DMS 273 (cell line): ENCODE data around the gene COQ8B.

Experiments
- DNase-seq: peaks from one replicate; lab custom pipeline; 2025; ENCODE audit not compliant: unreplicated experiment; lab: John Stamatoyannopoulos, UW

Gene COQ8B

DNA sequence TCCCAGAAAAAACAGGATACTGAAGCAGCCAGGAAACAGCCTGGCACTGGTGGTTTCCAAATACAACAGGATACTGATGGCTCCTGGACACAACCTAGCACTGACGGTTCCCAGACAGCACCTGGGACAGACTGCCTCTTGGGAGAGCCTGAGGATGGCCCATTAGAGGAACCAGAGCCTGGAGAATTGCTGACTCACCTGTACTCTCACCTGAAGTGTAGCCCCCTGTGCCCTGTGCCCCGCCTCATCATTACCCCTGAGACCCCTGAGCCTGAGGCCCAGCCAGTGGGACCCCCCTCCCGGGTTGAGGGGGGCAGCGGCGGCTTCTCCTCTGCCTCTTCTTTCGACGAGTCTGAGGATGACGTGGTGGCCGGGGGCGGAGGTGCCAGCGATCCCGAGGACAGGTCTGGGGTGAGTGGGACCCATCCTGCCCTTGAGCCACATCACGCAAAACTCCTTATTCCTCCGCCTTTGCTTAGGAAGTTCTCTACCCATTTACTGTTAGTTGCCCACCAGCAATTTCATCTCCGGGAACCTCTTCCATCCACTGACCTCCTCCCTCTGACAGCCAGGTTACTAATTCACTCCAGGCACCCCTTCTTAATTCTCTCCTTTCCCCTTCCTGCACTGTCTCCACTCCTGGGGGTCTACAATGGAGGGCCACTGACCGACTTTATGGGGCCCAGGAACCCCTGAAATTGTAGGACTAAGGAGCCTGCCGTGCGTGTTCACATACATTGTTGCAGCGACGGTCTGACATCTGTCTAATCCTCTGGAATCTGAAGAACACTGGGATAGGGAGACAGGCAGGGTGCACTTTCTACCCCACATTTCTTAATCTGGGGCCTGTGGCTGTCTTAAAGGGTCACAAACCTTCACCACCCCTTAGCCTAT is 1.4 kb upstream of the COQ8B start:
- DNase-seq = peak; percentile 48

DNA sequence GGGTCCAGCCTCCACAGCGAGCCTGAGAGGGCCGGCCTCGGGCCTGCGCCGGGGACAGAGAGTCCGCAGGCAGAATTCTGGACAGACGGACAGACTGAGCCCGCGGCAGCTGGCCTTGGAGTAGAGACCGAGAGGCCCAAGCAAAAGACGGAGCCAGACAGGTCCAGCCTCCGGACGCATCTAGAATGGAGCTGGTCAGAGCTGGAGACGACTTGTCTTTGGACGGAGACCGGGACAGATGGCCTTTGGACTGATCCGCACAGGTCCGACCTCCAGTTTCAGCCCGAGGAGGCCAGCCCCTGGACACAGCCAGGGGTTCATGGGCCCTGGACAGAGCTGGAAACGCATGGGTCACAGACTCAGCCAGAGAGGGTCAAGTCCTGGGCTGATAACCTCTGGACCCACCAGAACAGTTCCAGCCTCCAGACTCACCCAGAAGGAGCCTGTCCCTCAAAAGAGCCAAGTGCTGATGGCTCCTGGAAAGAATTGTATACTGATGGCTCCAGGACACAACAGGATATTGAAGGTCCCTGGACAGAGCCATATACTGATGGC is 716 bp upstream of the COQ8B start:
- no peak for DNase-seq

DNA sequence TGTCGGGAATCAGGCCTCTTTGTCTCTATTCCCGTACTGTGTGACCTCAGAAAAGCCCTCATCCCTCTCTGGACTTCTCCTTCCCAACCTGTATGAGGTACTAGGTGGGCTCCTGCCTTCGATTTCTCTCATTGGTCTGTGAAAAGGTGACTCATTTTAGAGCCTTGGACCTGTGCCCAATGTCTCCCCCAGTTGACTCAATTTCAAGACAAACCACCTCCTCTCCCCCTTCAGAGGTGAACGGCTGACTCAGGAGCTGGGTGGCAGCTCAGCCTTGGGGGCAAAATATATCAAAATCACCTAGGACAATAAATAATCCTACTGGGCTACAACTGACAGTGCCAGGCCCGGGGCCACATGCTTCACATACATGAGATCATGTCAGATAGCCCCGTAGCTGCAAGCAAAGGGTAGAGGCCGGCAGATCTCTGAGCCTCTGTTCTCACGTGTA is 630 bp downstream of the COQ8B start:
- DNase-seq = no peak

DNA sequence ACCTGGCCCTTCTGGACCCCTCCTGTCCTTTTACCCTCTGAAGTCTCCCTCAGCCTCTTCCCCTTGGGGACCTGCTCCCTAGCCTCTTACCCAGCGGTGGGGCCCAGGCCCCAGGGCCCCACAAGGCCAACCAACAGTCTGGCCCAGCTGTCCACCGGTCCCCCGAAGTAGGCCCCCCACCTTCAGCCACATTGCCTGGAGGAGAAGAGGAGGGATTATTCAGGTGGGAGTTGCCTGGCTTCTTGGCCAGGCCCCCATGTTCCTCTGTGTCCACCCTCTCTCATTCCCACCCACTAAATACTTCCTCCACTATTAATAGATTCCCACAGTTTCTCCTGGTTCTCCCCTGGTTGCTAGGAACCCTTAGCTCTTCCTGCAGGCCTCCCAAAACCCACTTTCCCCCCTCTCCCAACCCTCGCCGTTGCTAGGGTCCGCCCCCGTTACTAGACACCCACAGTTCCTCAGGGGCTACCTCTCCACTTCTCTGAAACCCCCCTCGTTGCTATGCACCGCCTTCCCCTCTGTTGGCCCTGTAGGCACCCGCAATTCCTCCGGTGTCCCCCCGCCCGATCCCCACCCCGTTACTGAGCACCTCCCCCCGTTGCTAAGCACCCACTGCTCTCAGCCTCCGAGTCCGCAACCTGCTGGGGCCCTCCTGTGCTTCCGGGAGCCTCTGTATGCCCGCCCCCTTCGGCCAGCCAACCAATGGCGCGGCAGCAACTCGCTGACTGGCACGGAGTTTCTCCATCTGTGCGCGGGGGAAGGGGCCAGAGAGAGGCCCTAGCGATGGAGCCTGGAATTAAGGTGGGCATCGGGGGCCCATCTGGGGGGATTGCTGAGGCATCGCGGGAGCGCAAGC is 2.0 kb downstream of the COQ8B start:
- DNase-seq = peak; percentile 97

DNA sequence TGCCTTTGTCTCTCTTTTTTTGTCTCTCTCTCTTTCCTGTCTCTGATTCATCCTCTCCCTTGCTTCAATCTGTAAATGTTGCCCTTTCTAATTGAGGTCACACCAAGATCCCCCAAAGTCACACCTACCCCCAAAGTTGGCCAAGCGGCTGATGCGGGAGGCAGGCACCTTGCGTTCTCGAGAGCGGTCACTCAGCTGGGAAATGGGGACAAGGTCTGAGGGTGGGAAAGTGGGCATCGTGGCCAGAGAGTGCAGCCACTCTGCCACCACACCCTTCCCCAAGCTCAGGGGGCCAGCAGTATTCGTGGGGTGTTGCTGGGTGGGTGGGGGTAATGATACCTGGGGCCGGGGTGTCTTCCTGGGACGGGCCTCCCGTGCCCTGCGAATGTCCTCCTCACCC is 2.7 kb downstream of the COQ8B start:
- no peak for DNase-seq

DNA sequence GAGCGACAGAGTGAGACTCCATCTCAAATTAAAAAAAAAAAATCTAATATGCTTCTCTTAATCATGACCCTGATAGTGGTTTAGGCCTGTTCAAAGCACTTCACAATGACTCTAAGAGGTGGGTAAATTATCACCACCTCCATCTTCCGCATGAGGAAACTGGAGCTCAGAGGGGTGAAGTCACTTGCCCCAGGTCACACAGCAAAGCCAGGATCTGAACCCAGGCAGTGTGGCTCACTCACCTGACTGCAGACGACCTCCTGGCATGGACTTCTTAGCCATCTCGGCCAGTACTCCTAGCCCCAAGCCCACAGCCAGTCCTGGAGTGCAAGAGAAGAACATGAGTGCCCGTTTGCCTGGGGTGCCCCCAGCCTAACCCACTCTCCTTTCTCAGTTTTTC is 6.9 kb downstream of the COQ8B start:
- no peak for DNase-seq

DNA sequence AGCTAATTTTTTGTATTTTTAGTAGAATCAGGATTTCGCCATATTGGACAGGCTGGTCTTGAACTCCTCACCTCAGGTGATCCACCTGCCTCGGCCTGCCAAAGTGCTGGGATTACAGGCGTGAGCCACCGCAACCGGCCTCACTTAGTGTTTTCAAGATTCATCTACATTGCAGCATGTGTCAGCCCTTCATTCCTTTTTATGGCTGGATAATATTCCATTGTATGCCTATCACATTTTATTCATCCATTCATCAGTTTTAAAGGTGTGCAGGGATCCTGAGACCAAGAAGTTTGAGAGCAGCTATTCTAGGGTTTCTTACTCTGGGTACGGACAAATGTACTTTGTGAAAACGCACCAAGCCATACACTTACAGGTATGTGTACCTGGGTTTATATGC is 9.1 kb downstream of the COQ8B start:
- DNase-seq = no peak

DNA sequence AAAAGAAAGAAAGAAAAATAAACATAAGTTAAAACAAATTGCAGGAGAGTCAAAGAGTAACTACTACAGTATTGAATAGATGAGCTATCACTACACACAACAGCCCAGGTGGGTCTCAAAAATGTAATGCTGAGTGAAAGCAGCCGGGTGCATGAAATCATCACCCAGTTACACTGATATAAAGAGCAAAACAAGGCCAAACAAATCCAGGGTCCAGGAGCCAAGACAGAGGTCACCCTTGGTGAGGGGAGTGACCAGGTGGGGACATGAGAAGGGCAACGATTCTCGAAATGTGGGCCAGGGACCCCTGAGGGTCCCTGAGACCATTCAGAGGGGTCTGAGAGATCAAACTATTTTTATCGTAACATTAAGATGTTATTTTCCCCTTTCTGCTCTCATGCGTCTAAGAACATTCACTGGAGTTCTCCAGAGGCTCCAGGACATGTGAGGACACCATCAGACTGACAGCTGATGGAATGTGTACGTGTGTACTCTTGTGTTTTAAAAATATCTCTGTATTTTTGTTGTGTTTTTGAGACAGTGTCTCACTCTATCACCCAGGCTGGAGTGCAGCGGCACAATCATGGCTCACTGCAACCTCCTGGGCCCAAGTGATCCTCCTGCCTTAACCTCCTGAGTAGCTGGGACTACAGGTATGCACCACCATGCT is 10.6 kb downstream of the COQ8B start:
- no peak for DNase-seq

DNA sequence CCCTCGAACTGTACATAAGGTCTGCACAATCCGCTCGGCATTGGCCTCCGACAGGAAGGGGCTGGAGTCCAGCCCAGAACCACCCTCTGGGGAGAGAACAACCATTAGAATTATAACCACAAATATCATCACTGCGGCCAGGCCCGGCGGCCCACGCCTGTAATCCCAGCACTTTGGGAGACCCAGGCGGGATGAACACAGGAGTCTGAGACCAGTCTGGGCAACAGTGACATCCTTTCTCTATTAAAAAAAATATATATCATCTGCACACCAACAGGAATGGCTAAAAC is 11.4 kb downstream of the COQ8B start:
- no peak for DNase-seq

DNA sequence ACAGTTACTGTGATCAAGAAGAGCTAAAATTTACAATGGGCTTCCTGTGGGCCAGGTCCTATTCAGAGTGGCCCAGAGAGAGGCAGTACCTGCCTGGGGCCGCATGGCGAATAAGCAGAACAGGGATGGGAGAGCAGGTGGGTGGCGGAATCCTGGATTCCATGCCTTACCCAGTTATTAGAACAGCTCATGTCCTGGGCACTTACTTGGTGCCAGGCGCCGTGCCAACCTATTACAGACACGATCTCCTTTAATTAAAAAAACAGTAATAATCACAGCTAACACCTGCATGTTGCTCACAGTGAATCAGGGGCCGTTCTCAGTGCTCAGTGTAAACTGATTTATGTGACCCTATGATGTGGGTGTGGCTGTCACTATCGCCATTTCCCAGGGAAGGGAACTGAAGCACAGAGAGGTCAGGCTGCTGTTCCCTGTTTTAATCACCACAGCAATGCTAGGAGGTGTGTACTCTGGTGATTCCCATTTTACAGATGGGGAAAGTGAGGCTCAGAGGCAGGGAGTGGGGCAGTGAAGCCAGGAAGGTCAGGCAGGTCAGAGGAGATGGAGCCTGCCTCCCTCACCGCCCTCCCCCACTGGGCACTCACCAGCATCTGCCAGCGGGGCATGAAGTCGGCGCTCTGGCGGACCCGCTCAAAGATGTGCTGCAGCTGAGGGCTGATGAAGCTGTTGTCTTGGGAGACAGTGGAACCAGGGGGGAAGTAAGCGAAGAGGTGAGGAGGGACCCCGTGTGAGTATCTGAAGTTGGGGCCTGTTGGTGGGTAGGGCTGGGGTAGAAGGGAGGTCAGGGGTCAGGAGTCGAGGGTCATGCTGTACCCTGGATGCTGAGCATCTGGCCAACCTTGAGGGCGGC is 12.0 kb downstream of the COQ8B start:
- DNase-seq = no peak

DNA sequence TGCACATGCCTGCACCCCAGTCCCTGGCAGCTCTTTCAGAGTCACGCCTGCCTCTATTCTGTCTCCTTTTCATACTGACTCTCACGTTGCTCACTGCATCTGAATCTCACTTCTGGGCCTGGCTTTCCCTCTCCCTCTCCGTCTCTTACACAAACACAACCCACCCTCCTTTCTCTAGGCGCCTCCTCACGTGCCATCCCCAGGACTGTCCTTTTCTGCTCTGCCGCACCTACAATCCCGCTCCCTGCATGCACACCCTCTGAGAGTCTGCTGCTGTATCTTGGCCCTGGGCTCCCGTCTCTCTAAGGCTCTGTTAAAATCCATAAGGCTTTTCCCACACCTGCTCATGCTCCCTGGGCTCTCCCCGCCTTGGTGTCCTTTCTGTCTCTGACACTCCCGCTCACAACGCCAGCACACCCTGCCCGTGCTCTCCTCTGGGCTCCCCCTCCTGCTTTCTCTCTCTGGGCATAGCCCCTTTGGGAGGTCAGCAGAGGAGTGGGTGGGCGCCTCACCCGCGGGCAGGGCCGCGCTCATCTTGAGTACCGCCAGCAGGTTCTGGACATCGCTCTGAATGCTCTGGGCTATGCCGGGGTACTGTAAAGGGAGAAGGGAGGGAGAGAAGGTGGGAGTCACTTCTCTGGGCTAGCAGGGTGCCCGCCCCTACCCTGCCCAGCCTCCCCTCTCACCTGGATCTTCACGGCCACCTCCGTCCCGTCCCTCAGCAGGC is 13.5 kb downstream of the COQ8B start:
- no peak for DNase-seq

DNA sequence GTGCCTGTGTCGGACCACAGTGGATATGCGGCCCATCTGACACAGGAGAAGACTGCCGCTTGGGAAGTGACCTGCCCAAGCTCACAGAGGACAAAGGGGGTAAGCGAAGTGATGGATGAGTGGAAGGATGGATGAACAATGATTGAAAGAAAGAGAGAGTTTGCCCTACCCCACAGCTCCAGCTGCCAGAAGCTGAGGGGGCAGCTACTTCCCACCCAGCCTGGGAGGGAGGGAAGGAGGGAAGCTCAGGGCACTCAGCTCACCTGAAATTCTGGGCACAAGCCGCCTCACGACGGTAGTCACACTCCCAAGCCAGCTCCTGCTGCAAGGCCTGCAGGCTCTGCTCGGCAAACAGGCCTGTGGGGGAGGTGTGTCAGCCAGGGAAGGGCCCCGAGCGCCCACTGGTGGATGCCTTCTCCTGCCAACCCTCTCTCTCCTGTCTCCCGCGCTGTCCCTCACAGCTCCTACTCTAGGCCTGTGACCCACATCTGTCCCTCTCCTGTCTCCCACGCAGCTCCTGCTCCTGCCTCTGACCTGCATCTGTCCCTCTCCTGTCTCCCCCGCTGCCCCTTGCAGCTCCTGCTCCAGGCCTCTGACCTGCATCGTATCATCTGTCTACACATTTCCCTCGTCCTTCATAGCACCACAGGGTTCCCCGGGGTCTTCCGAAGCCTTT is 14.2 kb downstream of the COQ8B start:
- DNase-seq = peak; percentile 77

DNA sequence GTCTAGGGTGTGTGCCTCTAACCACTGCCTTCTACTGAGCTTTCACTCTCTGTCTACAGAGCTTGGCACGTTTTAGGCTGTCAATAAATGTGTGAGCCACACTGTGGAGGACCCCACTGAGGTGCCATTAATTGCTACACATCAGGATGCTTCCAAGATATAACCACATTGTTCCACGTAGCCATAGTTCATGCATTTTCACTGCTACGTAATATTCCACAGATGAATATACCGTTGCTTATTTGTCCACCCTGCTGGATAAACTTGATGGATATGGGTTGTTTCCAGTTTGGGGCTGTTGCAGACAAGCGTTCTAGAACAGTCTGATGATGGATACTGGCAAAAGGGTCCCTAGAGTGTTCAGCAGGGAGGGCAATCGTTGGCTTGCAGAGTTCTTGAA is 14.9 kb downstream of the COQ8B start:
- no peak for DNase-seq

DNA sequence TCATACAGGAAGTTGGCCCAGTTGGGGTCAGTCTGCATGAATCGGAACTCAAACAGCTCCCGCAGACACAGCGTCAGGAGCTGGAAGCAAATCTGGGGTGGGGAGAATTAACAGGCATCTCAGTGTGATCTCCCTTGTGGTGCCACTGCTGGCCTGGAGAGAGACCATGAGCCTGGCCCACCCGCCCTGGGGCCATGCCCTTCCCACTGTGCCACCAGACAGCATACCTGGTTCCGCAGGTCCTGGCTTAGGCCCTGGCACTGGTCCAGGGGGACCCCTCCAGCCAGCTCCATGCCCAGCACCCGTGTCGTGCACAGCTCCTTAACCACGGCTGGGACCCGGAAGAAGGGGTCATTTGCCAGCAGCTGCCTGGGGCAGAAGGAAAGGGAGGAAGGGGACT is 16.6 kb downstream of the COQ8B start:
- DNase-seq = no peak

DNA sequence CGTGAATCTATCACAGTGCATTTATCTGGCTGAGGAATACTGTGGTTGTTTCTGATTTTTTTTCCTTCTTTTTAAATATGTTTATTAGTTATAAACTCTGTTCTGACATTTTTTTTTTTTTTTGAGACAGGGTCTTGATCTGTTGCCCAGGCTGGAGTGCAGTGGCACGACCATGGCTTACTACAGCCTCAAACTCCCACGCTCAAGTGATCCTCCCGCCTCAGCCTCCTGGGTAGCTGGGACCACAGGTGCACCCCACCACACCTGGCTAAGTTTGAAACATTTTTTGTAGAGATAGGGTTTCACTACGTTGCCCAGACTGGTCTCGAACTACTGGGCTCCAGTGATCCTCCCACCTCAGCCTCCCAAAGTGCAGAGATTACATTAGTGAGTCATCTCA is 19.7 kb downstream of the COQ8B start:
- DNase-seq = no peak

DNA sequence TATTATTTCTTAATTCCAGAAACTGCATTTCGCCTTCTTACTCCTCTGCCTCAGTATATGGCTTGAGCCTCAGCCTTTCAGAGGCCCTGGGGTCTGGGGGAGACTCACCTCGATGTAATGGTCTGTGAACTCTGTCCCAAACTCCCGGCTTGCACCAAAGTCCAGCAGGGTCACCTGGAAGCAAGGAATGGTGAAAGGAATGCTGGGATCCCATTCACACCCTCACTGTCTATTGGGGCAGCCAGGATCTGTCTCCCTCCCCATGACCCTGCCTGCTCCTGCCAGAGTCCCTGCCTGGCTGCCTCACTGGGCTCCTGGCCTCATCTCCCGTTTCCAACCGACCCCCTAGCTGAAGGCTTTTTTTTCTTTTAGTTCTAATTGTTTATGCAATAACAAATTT is 20.8 kb downstream of the COQ8B start:
- no peak for DNase-seq

DNA sequence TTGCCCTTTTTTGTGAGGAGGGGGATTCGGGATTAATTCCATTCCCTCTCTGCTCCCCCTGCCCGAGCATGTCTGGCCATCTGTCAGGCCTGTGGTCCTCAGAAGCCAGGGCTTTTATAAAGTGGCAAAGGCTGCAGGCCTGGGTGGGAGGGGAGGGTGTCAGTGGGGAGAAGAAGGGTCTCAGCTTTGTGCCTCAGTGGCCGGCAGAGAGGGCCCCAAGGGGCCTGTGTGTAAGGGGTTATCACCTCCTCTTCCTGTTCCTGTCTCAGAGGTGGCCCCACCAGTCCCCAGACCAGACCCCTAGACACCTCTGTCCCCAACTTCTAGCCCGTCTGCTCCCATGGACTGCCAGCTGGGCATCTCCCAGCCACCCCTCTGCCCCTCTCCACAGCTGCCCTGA is 22.8 kb downstream of the COQ8B start:
- peak; percentile 45 for DNase-seq

DNA sequence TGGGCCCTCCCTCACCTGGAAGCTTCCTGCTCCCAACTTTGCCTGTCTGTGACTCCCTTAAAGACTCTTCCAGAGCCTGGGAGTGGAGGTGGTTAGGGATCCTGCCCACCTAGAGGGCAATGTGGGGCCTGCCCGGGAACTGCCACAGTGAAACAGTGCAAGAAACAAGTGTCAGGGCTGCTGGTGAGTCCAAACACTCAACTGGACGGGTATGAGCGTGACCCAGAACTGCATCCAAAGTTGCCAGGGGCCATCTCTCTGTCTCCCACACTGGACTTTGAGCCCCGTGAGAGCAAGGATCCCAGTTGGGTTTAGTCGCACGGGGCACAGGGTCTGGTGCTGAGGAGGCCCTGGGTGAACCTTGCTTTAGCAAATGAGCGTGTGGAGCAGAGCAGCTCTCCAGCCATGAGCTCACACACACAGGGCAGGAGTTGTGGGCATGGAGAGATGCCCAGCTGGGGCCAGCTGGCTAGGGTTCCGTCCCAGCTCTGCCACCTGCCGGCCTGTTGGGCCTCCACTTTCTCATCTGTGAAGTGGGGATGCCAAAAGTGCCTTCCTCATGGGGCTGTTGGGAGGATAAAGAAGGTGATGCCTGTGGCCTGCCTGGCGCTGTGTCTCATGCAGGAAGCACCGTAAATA is 23.4 kb downstream of the COQ8B start:
- peak; percentile 61 for DNase-seq

DNA sequence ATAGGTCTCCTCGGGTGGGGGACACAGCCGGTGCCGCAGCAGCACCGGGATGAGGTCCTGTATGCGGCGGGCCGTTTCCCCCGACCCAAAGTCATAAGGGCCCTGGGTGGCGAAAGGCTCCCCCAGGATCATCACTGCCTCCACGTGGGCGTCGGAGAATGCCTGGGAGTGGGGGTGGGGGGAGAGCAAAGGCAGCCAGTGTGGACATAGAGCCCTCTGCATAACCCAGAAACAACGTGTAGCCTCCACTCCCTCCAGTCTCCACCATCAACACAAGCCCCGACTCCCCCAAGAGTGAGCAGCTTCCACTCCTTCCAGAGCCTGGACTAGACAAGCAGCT is 24.5 kb downstream of the COQ8B start:
- peak; percentile 70 for DNase-seq
